H1 (cell line): ENCODE measurements around the gene RETREG3. TPM values are rescaled to one million over a fixed set of nuclear protein-coding genes. Genes with fewer than 3 reads are reported as not detected.

Experiments used
- BRCA1 ChIP-seq: IDR thresholded peaks from 2 replicates; pipeline ENCODE4 v1.6.1; 2012; ENCODE audit warnings: low read depth, low read length, improper control_type of control experiment
- FOSL1 ChIP-seq: IDR thresholded peaks from 2 replicates; pipeline ENCODE4 v1.6.1; 2011; ENCODE audit warnings: mild to moderate bottlenecking, low read depth, low read length, moderate library complexity; ENCODE audit not compliant: insufficient read depth
- SIN3A ChIP-seq, 2 experiments: IDR thresholded peaks in 1 of 2; conservative IDR thresholded peaks in 1 of 2; 2 replicates each; pipeline ENCODE4 v1.6.1; 2011 to 2012; ENCODE audit warnings: low read length in 2 of 2, improper control_type of control experiment in 1 of 2, low read depth in 1 of 2, mild to moderate bottlenecking in 1 of 2
- polyA plus RNA-seq, 7 experiments: library from polyadenylated mRNA; depleted of rRNA in 3 of 7; stranded (reverse) in 5 of 7; unstranded in 2 of 7; fragments of >200 nt in 5 of 7; fragments of 200-250 nt in 2 of 7; gene quantifications; 1 replicate in 5 of 7; 2 replicates in 1 of 7; 4 replicates in 1 of 7; pipeline versions ENCODE4 v1.2.1 to v1.2.3, GENCODE V29; 2011 to 2013; ENCODE audit warnings: missing spikeins in 2 of 7, mixed read lengths in 2 of 7
- total RNA-seq: library from RNA; stranded (reverse); fragmentation: NEBNext Ultra II Directional; extraction: Animal tissue kit (Norgen Biotek cat#: 25700); gene quantifications from 2 replicates; pipeline ENCODE4 v1.2.1, GENCODE V29; 2021

Gene RETREG3
- total and polyA plus RNA-seq, 2 of the 8 experiments (the other 6 are each of a cell fraction or from before 2014, with no cell fraction given): 23.7 to 42.6 TPM

DNA sequence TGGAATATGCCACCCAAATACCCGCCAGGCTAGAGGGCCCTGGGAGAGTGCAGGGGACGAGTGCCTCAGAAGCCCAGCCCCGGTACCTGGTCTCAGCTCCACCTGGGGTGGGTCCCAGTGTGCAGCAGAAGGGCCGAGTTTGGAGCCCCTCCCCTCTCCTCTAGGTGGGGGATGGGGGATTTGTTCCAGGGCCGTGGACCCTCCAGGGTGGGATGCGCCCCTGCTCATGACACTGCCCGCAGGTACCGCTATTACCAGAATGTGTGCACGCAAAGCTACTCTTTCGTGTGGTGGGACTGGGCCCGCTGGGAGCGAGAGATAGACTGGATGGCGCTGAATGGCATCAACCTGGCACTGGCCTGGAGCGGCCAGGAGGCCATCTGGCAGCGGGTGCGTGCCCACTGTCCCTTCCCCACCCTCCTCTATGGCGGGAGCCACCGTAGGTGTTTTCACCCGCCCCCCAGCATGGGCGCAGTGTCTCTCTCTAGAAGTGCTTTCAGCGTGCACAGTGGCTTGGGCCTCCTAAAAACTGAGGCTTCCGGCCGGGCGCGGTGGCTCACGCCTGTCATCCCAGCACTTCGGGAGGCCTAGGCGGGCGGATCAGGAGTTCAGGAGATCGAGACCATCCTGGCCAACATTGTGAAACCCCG is 71.9 kb downstream of the RETREG3 start (continued):
- TF ChIP-seq FOSL1: no peak
- TF ChIP-seq BRCA1: no peak
- no peak for TF ChIP-seq SIN3A (conservative IDR thresholded peaks at IDR 0.05 in 1 of 2, IDR thresholded peaks at IDR 0.05 in 1 of 2; ENCODE audit: low read depth in 1 of 2, low read length in 2 of 2)
